ENCODE data around the gene WDR27.

The WDR27 gene

DNA sequence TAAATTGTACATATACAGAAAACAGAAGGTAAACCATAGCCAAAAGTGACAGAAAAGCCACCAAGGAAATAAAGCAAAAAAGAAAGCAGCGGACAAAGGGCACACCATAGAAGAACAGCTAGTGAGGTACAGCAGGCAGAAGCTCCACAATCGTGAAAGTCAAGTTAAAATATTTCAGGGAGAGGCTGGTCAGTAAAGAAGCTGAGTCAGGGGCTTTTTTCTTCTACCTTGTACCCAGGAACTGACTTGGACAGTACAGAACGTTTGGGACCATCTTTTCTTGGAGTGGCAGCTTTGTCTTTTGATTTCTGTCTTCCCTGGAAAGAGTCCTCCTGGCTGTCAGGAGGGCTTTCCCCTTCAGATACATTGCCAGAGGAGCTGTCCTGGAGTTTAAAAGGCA, 8.2 kb upstream of the WDR27 start:
- H2AK5ac ChIP-seq (ENCODE audit: low read depth, low read length): no peak overlapping the region
- H3K4me3 ChIP-seq (ENCODE audit: low read length in 2 of 2): no peak overlapping the region
- peaks cover 8 to 97% of the 10 kb centered on the region in 2 donors for H3K36me3 ChIP-seq (replicated peaks in 1 of 2; ENCODE audit: control insufficient read depth in 2 of 2, insufficient read depth in 2 of 2, low read length in 2 of 2)
- no peak overlapping the region for H3K14ac ChIP-seq (ENCODE audit: low read length)
- no peak overlapping the region for H3K23ac ChIP-seq (ENCODE audit: low read depth, low read length, poor library complexity)
- H3K4me1 ChIP-seq (ENCODE audit: control insufficient read depth in 2 of 2, insufficient read depth in 1 of 2, low read depth in 1 of 2, low read length in 2 of 2): no peaks in the 10 kb centered on the region
- DNase-seq (ENCODE audit: low spot score): no peak
- H3K9ac ChIP-seq (ENCODE audit: low read depth, low read length, poor library complexity): no peak overlapping the region
- H3K18ac ChIP-seq (ENCODE audit: low read length): no peak overlapping the region
- no peak overlapping the region for H4K8ac ChIP-seq (ENCODE audit: low read depth, low read length)
- H2AFZ ChIP-seq (ENCODE audit: low read length): no peak overlapping the region
- no peak overlapping the region for H2BK120ac ChIP-seq (ENCODE audit: low read depth, low read length)
- H3K79me1 ChIP-seq (ENCODE audit: low read depth, low read length): peaks cover 2% of the 10 kb centered on the region
- no peaks in the 10 kb centered on the region for H3K27me3 ChIP-seq (ENCODE audit: control insufficient read depth in 3 of 3, insufficient read depth in 3 of 3, low read depth in 1 of 3, low read length in 3 of 3)
- H2BK5ac ChIP-seq (ENCODE audit: low read length): no peak overlapping the region
- H3K9me3 ChIP-seq (replicated peaks in 1 of 2; ENCODE audit: control insufficient read depth in 2 of 2, insufficient read depth in 1 of 2, low read depth in 1 of 2, low read length in 2 of 2): no peaks in the 10 kb centered on the region
- H4K91ac ChIP-seq (ENCODE audit: low read depth, low read length, poor library complexity): no peak overlapping the region
- H3K4me2 ChIP-seq (ENCODE audit: insufficient read depth, low read length, poor library complexity, severe bottlenecking): no peak overlapping the region
- H3K4ac ChIP-seq (ENCODE audit: low read length): no peak overlapping the region
- H2BK12ac ChIP-seq (ENCODE audit: low read length): no peak overlapping the region
- no peak overlapping the region for H2BK15ac ChIP-seq (ENCODE audit: low read length)
- no peak overlapping the region for H3K27ac ChIP-seq (replicated peaks; ENCODE audit: low read length)
- no CpG with 5 or more reads among the region's 3 CpGs for WGBS, 2 donors (ENCODE audit: extremely low coverage in 2 of 2, insufficient read length in 2 of 2, insufficient replicate concordance in 1 of 2)

DNA sequence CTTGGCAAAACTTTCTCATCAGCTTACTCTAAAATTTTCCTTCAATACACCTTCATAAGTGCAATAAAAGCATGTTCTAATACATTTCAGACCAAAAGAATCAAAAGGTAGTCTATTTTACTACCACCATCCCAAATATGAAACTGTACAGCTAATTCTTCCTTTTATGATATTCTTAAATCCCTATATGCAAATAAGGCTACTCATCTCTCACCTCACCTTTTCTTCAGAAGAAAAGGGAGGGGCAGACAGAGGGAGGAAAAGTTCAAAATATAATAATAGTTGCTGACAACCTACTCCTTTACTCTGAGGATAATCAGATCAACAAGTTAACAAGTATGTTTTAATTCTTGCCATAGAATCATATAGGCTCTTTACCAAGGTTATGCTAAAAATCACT, 7.5 kb upstream of the WDR27 start:
- Histone ChIP-seq H2BK120ac (ENCODE audit: low read depth, low read length) (no peak overlapping the region), H3K9ac (ENCODE audit: low read depth, low read length, poor library complexity) (no peak overlapping the region), H3K4me1 (ENCODE audit: control insufficient read depth in 2 of 2, insufficient read depth in 1 of 2, low read depth in 1 of 2, low read length in 2 of 2) (peaks cover 0 to 1% of the 10 kb centered on the region in 2 donors), H3K4me2 (ENCODE audit: insufficient read depth, low read length, poor library complexity, severe bottlenecking) (no peak overlapping the region), H2AK5ac (ENCODE audit: low read depth, low read length) (no peak overlapping the region), H4K8ac (ENCODE audit: low read depth, low read length) (no peak overlapping the region), H2BK15ac (ENCODE audit: low read length) (no peak overlapping the region), H2BK12ac (ENCODE audit: low read length) (no peak overlapping the region), H3K27me3 (ENCODE audit: control insufficient read depth in 3 of 3, insufficient read depth in 3 of 3, low read depth in 1 of 3, low read length in 3 of 3) (no peaks in the 10 kb centered on the region), H2AFZ (ENCODE audit: low read length) (no peak overlapping the region), H3K79me1 (ENCODE audit: low read depth, low read length) (peaks cover 2% of the 10 kb centered on the region), H3K18ac (ENCODE audit: low read length) (no peak overlapping the region), H3K4me3 (ENCODE audit: low read length in 2 of 2) (no peak overlapping the region), H3K23ac (ENCODE audit: low read depth, low read length, poor library complexity) (no peak overlapping the region), H3K9me3 (replicated peaks in 1 of 2; ENCODE audit: control insufficient read depth in 2 of 2, insufficient read depth in 1 of 2, low read depth in 1 of 2, low read length in 2 of 2) (no peaks in the 10 kb centered on the region), H4K91ac (ENCODE audit: low read depth, low read length, poor library complexity) (no peak overlapping the region), H3K36me3 (replicated peaks in 1 of 2; ENCODE audit: control insufficient read depth in 2 of 2, insufficient read depth in 2 of 2, low read length in 2 of 2) (peaks cover 8 to 97% of the 10 kb centered on the region in 2 donors), H3K27ac (replicated peaks; ENCODE audit: low read length) (no peak overlapping the region), H3K14ac (ENCODE audit: low read length) (no peak overlapping the region), H3K4ac (ENCODE audit: low read length) (no peak overlapping the region), H2BK5ac (ENCODE audit: low read length) (no peak overlapping the region)
- no peak for DNase-seq (ENCODE audit: low spot score)

DNA sequence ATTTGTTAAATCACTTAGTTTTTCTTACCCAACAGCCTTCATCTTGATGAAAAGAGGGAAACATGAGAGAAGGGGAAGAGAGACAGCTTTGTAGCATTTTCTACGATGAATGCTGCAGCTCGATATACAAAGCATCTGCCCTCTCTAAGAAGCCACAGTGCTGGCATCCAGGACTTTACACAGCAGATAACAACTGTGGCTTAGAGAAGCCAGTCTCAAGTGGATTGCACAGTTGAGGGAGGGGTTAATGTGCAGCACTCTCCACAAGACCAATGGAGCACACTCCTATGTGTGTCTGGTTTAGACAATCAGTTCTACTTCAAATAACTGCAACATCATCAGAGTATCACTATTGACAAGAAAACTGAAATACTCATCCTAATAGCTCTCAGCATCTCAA, 5.9 kb upstream of the WDR27 start:
- Histone ChIP-seq H3K4me1 (ENCODE audit: control insufficient read depth in 2 of 2, insufficient read depth in 1 of 2, low read depth in 1 of 2, low read length in 2 of 2) (peaks cover 0 to 8% of the 10 kb centered on the region in 2 donors), H2AFZ (ENCODE audit: low read length) (no peak overlapping the region), H2BK15ac (ENCODE audit: low read length) (no peak overlapping the region), H3K27me3 (ENCODE audit: control insufficient read depth in 3 of 3, insufficient read depth in 3 of 3, low read depth in 1 of 3, low read length in 3 of 3) (no peaks in the 10 kb centered on the region), H2BK120ac (ENCODE audit: low read depth, low read length) (no peak overlapping the region), H3K14ac (ENCODE audit: low read length) (no peak overlapping the region), H3K9me3 (replicated peaks in 1 of 2; ENCODE audit: control insufficient read depth in 2 of 2, insufficient read depth in 1 of 2, low read depth in 1 of 2, low read length in 2 of 2) (no peaks in the 10 kb centered on the region), H2BK12ac (ENCODE audit: low read length) (no peak overlapping the region), H3K4ac (ENCODE audit: low read length) (no peak overlapping the region), H3K36me3 (replicated peaks in 1 of 2; ENCODE audit: control insufficient read depth in 2 of 2, insufficient read depth in 2 of 2, low read length in 2 of 2) (peaks cover 5 to 100% of the 10 kb centered on the region in 2 donors), H4K91ac (ENCODE audit: low read depth, low read length, poor library complexity) (no peak overlapping the region), H2AK5ac (ENCODE audit: low read depth, low read length) (no peak overlapping the region), H4K8ac (ENCODE audit: low read depth, low read length) (no peak overlapping the region), H3K27ac (replicated peaks; ENCODE audit: low read length) (no peak overlapping the region), H3K79me1 (ENCODE audit: low read depth, low read length) (peaks cover under 1% of the 10 kb centered on the region), H3K9ac (ENCODE audit: low read depth, low read length, poor library complexity) (no peak overlapping the region), H2BK5ac (ENCODE audit: low read length) (no peak overlapping the region), H3K4me3 (ENCODE audit: low read length in 2 of 2) (no peak overlapping the region), H3K23ac (ENCODE audit: low read depth, low read length, poor library complexity) (no peak overlapping the region), H3K18ac (ENCODE audit: low read length) (no peak overlapping the region), H3K4me2 (ENCODE audit: insufficient read depth, low read length, poor library complexity, severe bottlenecking) (no peak overlapping the region)
- no peak for DNase-seq (ENCODE audit: low spot score)
- no CpG with 5 or more reads among the region's 2 CpGs for WGBS, 2 donors (ENCODE audit: extremely low coverage in 2 of 2, insufficient read length in 2 of 2, insufficient replicate concordance in 1 of 2)

DNA sequence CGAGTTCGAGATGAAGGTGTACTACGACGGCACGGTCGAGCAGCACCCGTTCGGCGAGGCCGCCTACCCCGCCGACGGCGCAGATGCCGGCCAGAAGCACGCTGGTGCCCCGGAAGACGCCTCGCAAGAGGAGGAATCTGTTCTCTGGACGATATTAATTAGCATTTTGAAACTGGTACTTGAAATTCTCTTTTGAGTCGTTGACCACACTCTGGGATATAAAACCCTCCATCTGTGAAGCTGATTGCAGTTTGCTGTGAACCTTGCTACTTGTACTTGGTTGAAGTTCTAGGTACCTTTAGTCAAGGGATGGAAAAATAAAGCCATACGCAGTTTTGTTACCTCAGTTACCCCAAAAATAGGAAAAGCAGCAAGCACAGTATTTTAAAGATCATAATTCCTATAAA, 1.0 kb upstream of the WDR27 start:
- peak overlapping the region; percentile 97 for H3K18ac ChIP-seq (ENCODE audit: low read length)
- peaks cover 6 to 23% of the 10 kb centered on the region in 2 donors for H3K4me1 ChIP-seq (ENCODE audit: control insufficient read depth in 2 of 2, insufficient read depth in 1 of 2, low read depth in 1 of 2, low read length in 2 of 2)
- no peak overlapping the region for H2BK120ac ChIP-seq (ENCODE audit: low read depth, low read length)
- peak overlapping the region; percentile 99 for H3K23ac ChIP-seq (ENCODE audit: low read depth, low read length, poor library complexity)
- no peak for DNase-seq (ENCODE audit: low spot score)
- H3K9ac ChIP-seq (ENCODE audit: low read depth, low read length, poor library complexity): peak overlapping the region; percentile 98
- peak overlapping the region; percentile 59 for H2BK5ac ChIP-seq (ENCODE audit: low read length)
- H3K9me3 ChIP-seq (replicated peaks in 1 of 2; ENCODE audit: control insufficient read depth in 2 of 2, insufficient read depth in 1 of 2, low read depth in 1 of 2, low read length in 2 of 2): peaks cover 4% of the 10 kb centered on the region in 2 donors
- peaks cover 13 to 79% of the 10 kb centered on the region in 2 donors for H3K36me3 ChIP-seq (replicated peaks in 1 of 2; ENCODE audit: control insufficient read depth in 2 of 2, insufficient read depth in 2 of 2, low read length in 2 of 2)
- H4K91ac ChIP-seq (ENCODE audit: low read depth, low read length, poor library complexity): no peak overlapping the region
- H3K4me2 ChIP-seq (ENCODE audit: insufficient read depth, low read length, poor library complexity, severe bottlenecking): peak overlapping the region; percentile 92
- no CpG with 5 or more reads among the region's 22 CpGs for WGBS, 2 donors (ENCODE audit: extremely low coverage in 2 of 2, insufficient read length in 2 of 2, insufficient replicate concordance in 1 of 2)
- H2AK5ac ChIP-seq (ENCODE audit: low read depth, low read length): peak overlapping the region; percentile 97
- H2AFZ ChIP-seq (ENCODE audit: low read length): peak overlapping the region; percentile 99
- H3K14ac ChIP-seq (ENCODE audit: low read length): no peak overlapping the region
- peak overlapping the region; percentile 49 for H2BK12ac ChIP-seq (ENCODE audit: low read length)
- peak overlapping the region; percentile 59 for H2BK15ac ChIP-seq (ENCODE audit: low read length)
- peak overlapping the region; percentile 97 to 98 for H3K4me3 ChIP-seq (ENCODE audit: low read length in 2 of 2)
- no peaks in the 10 kb centered on the region for H3K27me3 ChIP-seq (ENCODE audit: control insufficient read depth in 3 of 3, insufficient read depth in 3 of 3, low read depth in 1 of 3, low read length in 3 of 3)
- peak overlapping the region; percentile 59 for H4K8ac ChIP-seq (ENCODE audit: low read depth, low read length)
- peak overlapping the region; percentile 81 for H3K4ac ChIP-seq (ENCODE audit: low read length)
- no peak overlapping the region for H3K27ac ChIP-seq (replicated peaks; ENCODE audit: low read length)
- peaks cover 25% of the 10 kb centered on the region for H3K79me1 ChIP-seq (ENCODE audit: low read depth, low read length)
